H1 (cell line): Measurements from ENCODE around the gene KIF26A. TPM values are rescaled to one million over a fixed set of nuclear protein-coding genes. Genes with fewer than 3 reads are reported as not detected.

Source experiments
- CTCF ChIA-PET: fragments of 300-600 bp; sonication (Branson Sonifier 250); formaldehyde crosslinking; loops from one replicate; lab custom pipeline; 2021; ENCODE audit not compliant: partially characterized antibody; lab: Charles Lee
- POLR2A ChIA-PET: fragments of 300-600 bp; sonication (Branson Sonifier 250); formaldehyde crosslinking; loops from one replicate; lab custom pipeline; 2021; ENCODE audit warnings: inconsistent platforms; ENCODE audit not compliant: partially characterized antibody; lab: Charles Lee
- DNase-seq, 2 experiments: peaks; one replicate each; pipeline versions ENCODE4 v3.0.0 to v3.0.0-alpha.2; 2010 to 2022; ENCODE audit warnings: low spot score in 2 of 2, low read depth in 1 of 2, mixed read lengths in 1 of 2
- FAIRE-seq: peaks from 2 replicates; lab custom pipeline; 2011; peaks lifted over from hg19 to GRCh38; lab: Jason Lieb, UNC
- H2AFZ ChIP-seq: 2 replicates; pipeline ENCODE4 v1.8.1; 2012; ENCODE audit warnings: low read length, inconsistent platforms
- H2AK5ac ChIP-seq: 2 replicates; pipeline ENCODE4 v1.6.1; 2013; ENCODE audit warnings: low read depth, low read length
- H2BK120ac ChIP-seq: replicated peaks from 2 replicates; pipeline ENCODE3; 2013; ENCODE audit warnings: low read depth, low read length, inconsistent platforms
- H2BK12ac ChIP-seq: 2 replicates; pipeline ENCODE4 v1.6.1; 2013; ENCODE audit warnings: low read depth, low read length
- H2BK15ac ChIP-seq: 2 replicates; pipeline ENCODE4 v1.6.1; 2013; ENCODE audit warnings: low read length
- H2BK20ac ChIP-seq: 2 replicates; pipeline ENCODE4 v1.6.1; 2013; ENCODE audit warnings: low read length
- H2BK5ac ChIP-seq: 2 replicates; pipeline ENCODE4 v1.6.1; 2013; ENCODE audit warnings: low read depth, low read length
- H3K14ac ChIP-seq: 2 replicates; pipeline ENCODE4 v1.6.1; 2013; ENCODE audit warnings: inconsistent platforms; ENCODE audit not compliant: insufficient read length
- H3K18ac ChIP-seq: 2 replicates; pipeline ENCODE4 v1.6.1; 2013; ENCODE audit warnings: low read length; ENCODE audit errors: extremely low read depth
- H3K23ac ChIP-seq: 2 replicates; pipeline ENCODE4 v1.6.1; 2013; ENCODE audit warnings: inconsistent platforms; ENCODE audit not compliant: insufficient read length
- H3K23me2 ChIP-seq: 2 replicates; pipeline ENCODE4 v1.6.1; 2013; ENCODE audit warnings: low read depth, low read length
- H3K27ac ChIP-seq: 2 replicates; pipeline ENCODE4 v1.6.1; 2011; ENCODE audit warnings: low read depth, low read length, inconsistent platforms
- H3K27me3 ChIP-seq, 4 experiments: replicated peaks in 1 of 4; 1 replicate in 1 of 4; 2 replicates in 3 of 4; pipeline versions ENCODE4 v1.6.1 to v1.8.1; 2011 to 2013; ENCODE audit warnings: low read length in 3 of 4, mild to moderate bottlenecking in 3 of 4, inconsistent platforms in 2 of 4, mixed read lengths in 2 of 4, moderate library complexity in 1 of 4; ENCODE audit not compliant: control insufficient read depth in 3 of 4, insufficient read depth in 3 of 4; ENCODE audit errors: extremely low read depth in 1 of 4
- H3K36me3 ChIP-seq, 4 experiments: 2 replicates each; pipeline versions ENCODE4 v1.6.1 to v1.8.1; 2011 to 2013; ENCODE audit warnings: mild to moderate bottlenecking in 4 of 4, low read length in 3 of 4, moderate library complexity in 2 of 4, control low read depth in 1 of 4, inconsistent platforms in 1 of 4; ENCODE audit not compliant: insufficient read depth in 4 of 4, control insufficient read depth in 2 of 4
- H3K4ac ChIP-seq: replicated peaks from 2 replicates; pipeline ENCODE3; 2013; ENCODE audit warnings: low read length, low read depth, mixed read lengths, inconsistent platforms; ENCODE audit not compliant: insufficient read length
- H3K4me1 ChIP-seq, 4 experiments: replicated peaks in 1 of 4; 1 replicate in 1 of 4; 2 replicates in 3 of 4; pipeline versions ENCODE4 v1.6.1 to v1.8.1; 2011 to 2013; ENCODE audit warnings: low read length in 3 of 4, inconsistent platforms in 2 of 4, mixed read lengths in 1 of 4; ENCODE audit not compliant: insufficient read depth in 4 of 4, control insufficient read depth in 3 of 4
- H3K4me2 ChIP-seq, 2 experiments: 2 replicates each; pipeline versions ENCODE4 v1.6.1 to v1.8.1; 2011 to 2013; ENCODE audit warnings: low read depth in 2 of 2, low read length in 2 of 2, control low read depth in 1 of 2, inconsistent platforms in 1 of 2, mild to moderate bottlenecking in 1 of 2; ENCODE audit not compliant: insufficient read depth in 1 of 2
- H3K4me3 ChIP-seq, 4 experiments: fragments of 200-600, 300-600 bp in 1 of 4; sonication (generic), shearing (Covaris generic), sonication (Bioruptor Twin) in 1 of 4; 2 replicates each; pipeline versions ENCODE4 v1.5.1 to v1.8.1; 2011 to 2016; ENCODE audit warnings: low read length in 4 of 4, low read depth in 3 of 4, control low read depth in 2 of 4, inconsistent platforms in 2 of 4, mild to moderate bottlenecking in 2 of 4, mixed read lengths in 1 of 4, moderate library complexity in 1 of 4; ENCODE audit not compliant: insufficient read depth in 2 of 4; ENCODE audit errors: extremely low read depth in 1 of 4
- H3K56ac ChIP-seq: replicated peaks from 2 replicates; pipeline ENCODE3; 2013; ENCODE audit warnings: low read depth, mild to moderate bottlenecking, mixed read lengths, low read length, inconsistent platforms; ENCODE audit not compliant: insufficient read length
- H3K79me1 ChIP-seq: 2 replicates; pipeline ENCODE4 v1.6.1; 2013; ENCODE audit warnings: low read depth, low read length, control low read depth
- H3K79me2 ChIP-seq, 2 experiments: 2 replicates each; pipeline versions ENCODE4 v1.6.1 to v1.8.1; 2012 to 2013; ENCODE audit warnings: low read length in 2 of 2, mild to moderate bottlenecking in 2 of 2, inconsistent platforms in 1 of 2; ENCODE audit not compliant: insufficient read depth in 2 of 2, control insufficient read depth in 1 of 2
- H3K9ac ChIP-seq, 4 experiments: replicated peaks in 1 of 4; 1 replicate in 1 of 4; 2 replicates in 3 of 4; pipeline versions ENCODE4 v1.6.1 to v1.8.1; 2011 to 2013; ENCODE audit warnings: low read depth in 3 of 4, low read length in 3 of 4, control low read depth in 2 of 4, mild to moderate bottlenecking in 2 of 4, moderate library complexity in 2 of 4, inconsistent platforms in 1 of 4; ENCODE audit errors: extremely low read depth in 1 of 4
- H3K9me3 ChIP-seq, 2 experiments: 2 replicates each; pipeline versions ENCODE4 v1.6.1 to v1.8.1; 2012 to 2013; ENCODE audit warnings: mild to moderate bottlenecking in 2 of 2, moderate library complexity in 2 of 2, control low read depth in 1 of 2, inconsistent platforms in 1 of 2, low read depth in 1 of 2, low read length in 1 of 2, mixed read lengths in 1 of 2; ENCODE audit not compliant: insufficient read depth in 2 of 2
- H4K20me1 ChIP-seq, 2 experiments: replicated peaks in 1 of 2; 2 replicates each; pipeline versions ENCODE3 to v1.8.1; 2011 to 2013; ENCODE audit warnings: inconsistent platforms in 2 of 2, low read length in 2 of 2, mild to moderate bottlenecking in 1 of 2; ENCODE audit not compliant: insufficient read depth in 2 of 2, control insufficient read depth in 1 of 2
- H4K5ac ChIP-seq: 2 replicates; pipeline ENCODE4 v1.6.1; 2013; ENCODE audit warnings: low read length, low read depth, mixed read lengths, inconsistent platforms; ENCODE audit not compliant: insufficient read length
- H4K8ac ChIP-seq: 2 replicates; pipeline ENCODE4 v1.8.0; 2013; ENCODE audit warnings: mild to moderate bottlenecking, moderate library complexity, low read length, inconsistent platforms; ENCODE audit not compliant: insufficient read depth; ENCODE audit errors: extremely low read depth
- H4K91ac ChIP-seq: replicated peaks from 2 replicates; pipeline ENCODE3; 2013; ENCODE audit warnings: low read length, mixed read lengths, inconsistent platforms; ENCODE audit not compliant: insufficient read length
- CREB1 ChIP-seq: IDR thresholded peaks from 2 replicates; pipeline ENCODE4 v1.6.1; 2012; ENCODE audit warnings: inconsistent platforms
- EGR1 ChIP-seq: IDR thresholded peaks from 2 replicates; pipeline ENCODE4 v1.6.1; 2011; ENCODE audit warnings: low read depth, low read length, borderline replicate concordance
- SAP30 ChIP-seq: fragments of 300-600 bp; sonication (generic); IDR thresholded peaks from 2 replicates; pipeline ENCODE4 v1.7.1; 2012; ENCODE audit warnings: low read length, moderate library complexity, mild to moderate bottlenecking, inconsistent platforms; ENCODE audit not compliant: insufficient read depth, insufficient replicate concordance
- SIN3A ChIP-seq, 2 experiments: IDR thresholded peaks in 1 of 2; conservative IDR thresholded peaks in 1 of 2; 2 replicates each; pipeline ENCODE4 v1.6.1; 2011 to 2012; ENCODE audit warnings: low read length in 2 of 2, improper control_type of control experiment in 1 of 2, low read depth in 1 of 2, mild to moderate bottlenecking in 1 of 2
- WGBS, 2 experiments: shearing (Covaris generic) in 1 of 2; methylation state at CpG; one replicate each; pipeline versions ENCODE4 v1.1.6 to v1.1.7; 2013 to 2015; ENCODE audit warnings: low lambda C conversion rate in 2 of 2, mixed read lengths in 2 of 2, inconsistent platforms in 1 of 2, low coverage in 1 of 2, missing lambda C conversion rate in 1 of 2; ENCODE audit not compliant: insufficient replicate concordance in 2 of 2, insufficient coverage in 1 of 2, insufficient read length in 1 of 2; ENCODE audit errors: extremely low coverage in 1 of 2, missing lambda C conversion rate in 1 of 2; 5-methylcytosine and 5-hydroxymethylcytosine counted together
- polyA plus RNA-seq, 7 experiments: library from polyadenylated mRNA; depleted of rRNA in 3 of 7; stranded (reverse) in 5 of 7; unstranded in 2 of 7; fragments of >200 nt in 5 of 7; fragments of 200-250 nt in 2 of 7; gene quantifications; 1 replicate in 5 of 7; 2 replicates in 1 of 7; 4 replicates in 1 of 7; pipeline versions ENCODE4 v1.2.1 to v1.2.3, GENCODE V29; 2011 to 2013; ENCODE audit warnings: missing spikeins in 2 of 7, mixed read lengths in 2 of 7
- total RNA-seq: library from RNA; stranded (reverse); fragmentation: NEBNext Ultra II Directional; extraction: Animal tissue kit (Norgen Biotek cat#: 25700); gene quantifications from 2 replicates; pipeline ENCODE4 v1.2.1, GENCODE V29; 2021

Gene KIF26A
- total and polyA plus RNA-seq, 2 of the 8 experiments (the other 6 are each of a cell fraction or from before 2014, with no cell fraction given) = 11.5 to 41.6 TPM

DNA sequence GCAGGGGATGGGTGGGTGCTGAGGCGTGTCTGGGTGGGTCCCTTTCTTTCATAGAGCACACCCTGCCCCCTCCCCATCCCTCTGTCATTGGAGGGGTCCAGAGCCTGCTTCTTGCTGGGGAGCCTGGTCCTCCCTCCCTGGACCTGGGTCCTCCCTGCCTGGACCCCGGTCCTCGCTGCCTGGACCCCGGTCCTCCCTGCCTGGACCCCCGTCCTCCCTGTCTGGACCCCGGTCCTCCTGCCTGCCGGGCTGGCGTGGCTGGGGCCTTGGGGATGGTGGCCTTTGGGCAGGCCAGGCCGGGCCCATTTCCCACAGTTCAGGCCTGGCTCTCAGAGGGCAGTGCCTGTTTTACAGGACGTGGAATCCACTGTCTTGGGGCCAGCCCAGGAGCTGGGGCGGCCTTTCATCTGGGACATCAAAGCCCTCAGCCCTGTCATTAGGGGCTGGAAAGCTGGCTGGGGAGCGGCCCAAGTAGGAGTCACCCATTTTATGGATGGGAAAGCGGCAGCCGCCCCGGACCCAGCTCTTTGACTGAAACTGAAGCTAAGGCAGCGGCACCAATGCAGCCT, 44.6 kb downstream of the KIF26A start:
- Histone ChIP-seq H4K8ac (no peak overlapping the region), H3K27me3 (no peaks in the 10 kb centered on the region), H4K5ac (no peak overlapping the region), H3K4me2 (no peak overlapping the region), H3K4me1 (no peaks in the 10 kb centered on the region; a peak in 1 of 7 replicates), H3K79me1 (no peaks in the 10 kb centered on the region), H2AK5ac (no peak overlapping the region), H3K23ac (no peak overlapping the region), H3K27ac (no peak overlapping the region), H2BK12ac (no peak overlapping the region), H3K4ac (no peak overlapping the region), H4K20me1 (peaks cover 0 to under 1% of the 10 kb centered on the region in 2 experiments), H3K9ac (no peak overlapping the region), H3K14ac (no peak overlapping the region), H2BK20ac (no peak overlapping the region), H2AFZ (no peak overlapping the region), H3K23me2 (no peaks in the 10 kb centered on the region), H4K91ac (no peak overlapping the region), H3K18ac (no peak overlapping the region), H3K9me3 (no peaks in the 10 kb centered on the region), H3K4me3 (no peak overlapping the region), H2BK5ac (no peak overlapping the region), H2BK15ac (no peak overlapping the region), H3K56ac (no peak overlapping the region), H3K36me3 (peaks cover 0 to 5% (median 0%) of the 10 kb centered on the region in 4 experiments; a peak in 1 of 8 replicates), H2BK120ac (no peak overlapping the region), H3K79me2 (no peaks in the 10 kb centered on the region)
- WGBS, 2 experiments = 95% methylated on average over 15 of the region's 16 CpGs; no CpG with 5 or more reads in 1 of the 2 experiments
- ChIA-PET CTCF (no interaction called here), POLR2A (no interaction called here)
- DNase-seq = no peak
- no peak for TF ChIP-seq CREB1
- TF ChIP-seq SIN3A (conservative IDR thresholded peaks at IDR 0.05 in 1 of 2, IDR thresholded peaks at IDR 0.05 in 1 of 2; ENCODE audit: low read depth in 1 of 2, low read length in 2 of 2) = no peak
- TF ChIP-seq SAP30 = no peak
- no peak for TF ChIP-seq EGR1
- FAIRE-seq = no peak
